ENCODE results near the gene MYO3B.
"Not testable (repeated sequence)": the region's sequence is repeated elsewhere in the genome, so short reads cannot be mapped to it uniquely, and the experiment has no call there.

The MYO3B gene

DNA sequence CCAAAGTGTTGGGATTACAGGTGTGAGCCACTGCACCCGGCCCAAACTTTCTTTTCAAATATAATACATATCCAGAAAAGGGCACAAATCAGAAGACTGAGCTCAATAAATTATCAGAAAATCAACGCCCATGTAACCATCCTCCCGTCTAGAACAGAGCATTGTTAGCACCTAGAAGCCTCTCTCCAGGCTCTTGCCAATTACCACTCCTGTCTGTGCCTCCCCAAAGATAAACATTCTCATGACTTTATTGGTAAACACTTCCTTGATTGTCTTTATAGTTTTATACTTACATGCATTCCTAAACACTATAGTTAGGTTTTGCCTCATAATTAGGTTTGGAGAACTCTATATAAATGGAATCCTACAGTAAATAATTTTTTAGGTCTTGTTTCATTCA, 478.7 kb downstream of the MYO3B start:
- no peak overlapping the region for H3K4me3 ChIP-seq (ENCODE audit: low read depth, low read length)
- TF ChIP-seq, protein P1, sequence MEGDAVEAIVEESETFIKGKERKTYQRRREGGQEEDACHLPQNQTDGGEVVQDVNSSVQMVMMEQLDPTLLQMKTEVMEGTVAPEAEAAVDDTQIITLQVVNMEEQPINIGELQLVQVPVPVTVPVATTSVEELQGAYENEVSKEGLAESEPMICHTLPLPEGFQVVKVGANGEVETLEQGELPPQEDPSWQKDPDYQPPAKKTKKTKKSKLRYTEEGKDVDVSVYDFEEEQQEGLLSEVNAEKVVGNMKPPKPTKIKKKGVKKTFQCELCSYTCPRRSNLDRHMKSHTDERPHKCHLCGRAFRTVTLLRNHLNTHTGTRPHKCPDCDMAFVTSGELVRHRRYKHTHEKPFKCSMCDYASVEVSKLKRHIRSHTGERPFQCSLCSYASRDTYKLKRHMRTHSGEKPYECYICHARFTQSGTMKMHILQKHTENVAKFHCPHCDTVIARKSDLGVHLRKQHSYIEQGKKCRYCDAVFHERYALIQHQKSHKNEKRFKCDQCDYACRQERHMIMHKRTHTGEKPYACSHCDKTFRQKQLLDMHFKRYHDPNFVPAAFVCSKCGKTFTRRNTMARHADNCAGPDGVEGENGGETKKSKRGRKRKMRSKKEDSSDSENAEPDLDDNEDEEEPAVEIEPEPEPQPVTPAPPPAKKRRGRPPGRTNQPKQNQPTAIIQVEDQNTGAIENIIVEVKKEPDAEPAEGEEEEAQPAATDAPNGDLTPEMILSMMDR (IDR thresholded peaks at IDR 0.05; ENCODE audit: low read depth, low read length, missing control alignments) = no peak
- no peak for DNase-seq (ENCODE audit: low read depth)

- TF ChIP-seq, protein P1 (IDR thresholded peaks at IDR 0.05; ENCODE audit: low read depth, low read length, missing control alignments) = no peak
- no peak overlapping the region for H3K4me3 ChIP-seq (ENCODE audit: low read depth, low read length)
- no peak for DNase-seq (ENCODE audit: low read depth)
Measured at GRCh38 chr2:170660409-170660808, 482.5 kb downstream of the MYO3B start.

GRCh38 chr2:170665743-170666142, 487.8 kb downstream of the MYO3B start:
- TF ChIP-seq, protein P1 (IDR thresholded peaks at IDR 0.05; ENCODE audit: low read depth, low read length, missing control alignments) = no peak
- DNase-seq (ENCODE audit: low read depth) = no peak
- H3K4me3 ChIP-seq (ENCODE audit: low read depth, low read length) = no peak overlapping the region

- no peak for DNase-seq (ENCODE audit: low read depth)
- H3K4me3 ChIP-seq (ENCODE audit: low read depth, low read length) = no peak overlapping the region
- TF ChIP-seq, protein P1 (IDR thresholded peaks at IDR 0.05; ENCODE audit: low read depth, low read length, missing control alignments) = no peak
Measured at GRCh38 chr2:170669909-170670308, 492.0 kb downstream of the MYO3B start.

DNA sequence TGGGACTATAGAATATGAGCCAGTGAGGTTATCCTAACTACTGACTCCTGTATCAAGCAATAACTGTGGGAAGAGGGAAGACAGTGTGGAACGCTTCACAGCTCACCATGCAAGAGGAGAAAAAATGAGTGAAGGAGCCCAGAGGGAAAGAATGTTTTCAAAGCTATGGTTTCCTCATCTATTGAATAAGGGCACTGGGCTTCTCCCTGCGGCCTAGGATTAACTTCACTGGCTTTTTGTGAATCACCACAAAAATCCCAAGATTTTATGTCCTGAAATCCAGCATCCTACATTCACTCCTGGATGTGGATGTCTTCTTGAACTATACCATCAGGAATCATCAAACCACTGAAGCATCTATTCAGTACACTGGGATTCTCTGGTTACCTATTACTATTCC, 492.7 kb downstream of the MYO3B start:
- no peak for DNase-seq (ENCODE audit: low read depth)
- no peak overlapping the region for H3K4me3 ChIP-seq (ENCODE audit: low read depth, low read length)
- TF ChIP-seq, protein P1 (IDR thresholded peaks at IDR 0.05; ENCODE audit: low read depth, low read length, missing control alignments) = no peak

DNA sequence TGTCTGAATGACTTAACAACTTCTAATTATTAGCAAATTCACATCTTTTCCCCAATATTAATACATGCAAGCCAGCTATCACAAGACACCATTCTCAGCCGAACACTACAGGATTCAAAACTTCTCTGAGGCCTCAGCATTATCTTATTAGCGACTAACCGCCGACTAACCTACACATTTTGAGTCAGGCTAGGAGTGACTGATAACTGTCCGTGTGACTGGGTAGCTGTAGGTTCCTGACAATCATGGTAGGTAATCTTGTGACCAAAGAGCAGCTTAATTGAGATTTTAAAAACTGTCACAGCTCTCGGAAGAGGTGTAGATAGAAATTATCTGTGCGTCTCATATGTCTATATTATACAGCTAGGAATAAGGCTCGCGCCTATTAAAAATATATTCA, 493.1 kb downstream of the MYO3B start:
- H3K4me3 ChIP-seq (ENCODE audit: low read depth, low read length) = no peak overlapping the region
- DNase-seq (ENCODE audit: low read depth) = no peak
- TF ChIP-seq, protein P1 (IDR thresholded peaks at IDR 0.05; ENCODE audit: low read depth, low read length, missing control alignments) = no peak

GRCh38 chr2:170674282-170674681, 496.3 kb downstream of the MYO3B start:
- DNase-seq (ENCODE audit: low read depth) = not testable (repeated sequence)

GRCh38 chr2:170675701-170676100, 497.8 kb downstream of the MYO3B start:
- H3K4me3 ChIP-seq (ENCODE audit: low read depth, low read length) = no peak overlapping the region
- TF ChIP-seq, protein P1 (IDR thresholded peaks at IDR 0.05; ENCODE audit: low read depth, low read length, missing control alignments) = no peak
- DNase-seq (ENCODE audit: low read depth) = no peak

More at GRCh38 chr2:170674282-170674681, 496.3 kb downstream of the MYO3B start:
- H3K4me3 ChIP-seq (ENCODE audit: low read depth, low read length) = not testable (repeated sequence)
